GM06990 (cell line): ENCODE data around the gene HECW1.
"Not testable (repeated sequence)": the region's sequence is repeated elsewhere in the genome, so short reads cannot be mapped to it uniquely, and the experiment has no call there.

Experiments used
- DNase-seq: peaks from one replicate; pipeline ENCODE4 v3.0.0-alpha.2; 2011; ENCODE audit not compliant: insufficient read length; ENCODE audit errors: extremely low read depth
- H3K27me3 ChIP-seq: replicated peaks from 2 replicates; pipeline ENCODE4 v1.6.0; 2011; ENCODE audit warnings: low read length; ENCODE audit not compliant: control insufficient read depth, insufficient read depth
- H3K36me3 ChIP-seq: 2 replicates; pipeline ENCODE4 v1.5.1; 2011; ENCODE audit warnings: low read length; ENCODE audit not compliant: control insufficient read depth, insufficient read depth
- H3K4me3 ChIP-seq: replicated peaks from 2 replicates; pipeline ENCODE4 v1.5.1; 2011; ENCODE audit warnings: low read depth, mild to moderate bottlenecking, control low read depth, low read length
- CTCF ChIP-seq: IDR thresholded peaks from 2 replicates; pipeline ENCODE4 v1.5.1; 2011; ENCODE audit warnings: low read length, control low read depth, mild to moderate bottlenecking, inconsistent platforms; ENCODE audit not compliant: insufficient read depth, poor library complexity, severe bottlenecking

The HECW1 gene

GRCh38 chr7:43590862-43591557, 478.6 kb downstream of the HECW1 start:
- peak; percentile 64 for DNase-seq
- Histone ChIP-seq H3K27me3 (no peaks in the 10 kb centered on the region), H3K4me3 (peak overlapping the region; percentile 30), H3K36me3 (no peaks in the 10 kb centered on the region)
- no peak for TF ChIP-seq CTCF

GRCh38 chr7:43591558-43592180, 479.2 kb downstream of the HECW1 start:
- peak; percentile 44 for DNase-seq
- Histone ChIP-seq H3K27me3 (no peaks in the 10 kb centered on the region), H3K36me3 (no peaks in the 10 kb centered on the region), H3K4me3 (peak overlapping the region; percentile 30)
- TF ChIP-seq CTCF, result no peak

GRCh38 chr7:43592326-43592725, 479.9 kb downstream of the HECW1 start:
- H3K27me3 ChIP-seq, result no peaks in the 10 kb centered on the region
- TF ChIP-seq CTCF, result no peak
- no peak overlapping the region; the same call in 1 of the 2 replicates for H3K4me3 ChIP-seq
- DNase-seq, result no peak
- H3K36me3 ChIP-seq, result no peaks in the 10 kb centered on the region; the same call in 1 of the 2 replicates

DNA sequence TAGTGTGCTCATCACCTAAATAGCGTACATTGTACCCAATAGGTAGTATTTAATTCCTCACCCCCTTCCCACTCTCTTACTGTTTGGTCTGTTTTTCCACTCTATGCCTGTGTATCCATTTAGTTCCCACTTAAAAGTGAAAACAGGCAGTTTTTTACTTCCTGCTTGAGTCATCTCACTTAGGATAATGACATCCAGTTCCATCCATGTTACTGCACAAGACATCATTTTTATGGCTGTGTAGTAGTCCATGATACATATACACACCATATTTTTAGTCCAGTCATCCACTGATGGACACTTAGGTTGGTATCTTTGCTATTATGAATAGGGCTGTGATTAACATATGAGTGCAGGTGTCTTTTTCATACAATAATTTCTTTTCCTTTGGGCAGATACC, 480.6 kb downstream of the HECW1 start:
- no peak for DNase-seq
- TF ChIP-seq CTCF, result no peak
- Histone ChIP-seq H3K4me3 (no peak overlapping the region), H3K36me3 (no peaks in the 10 kb centered on the region; the same call in 1 of the 2 replicates), H3K27me3 (no peaks in the 10 kb centered on the region)

GRCh38 chr7:43594020-43594419, 481.6 kb downstream of the HECW1 start:
- Histone ChIP-seq H3K36me3 (no peaks in the 10 kb centered on the region; the same call in none of the 2 replicates), H3K4me3 (no peak overlapping the region), H3K27me3 (no peaks in the 10 kb centered on the region)
- no peak for TF ChIP-seq CTCF
- DNase-seq, result no peak

DNA sequence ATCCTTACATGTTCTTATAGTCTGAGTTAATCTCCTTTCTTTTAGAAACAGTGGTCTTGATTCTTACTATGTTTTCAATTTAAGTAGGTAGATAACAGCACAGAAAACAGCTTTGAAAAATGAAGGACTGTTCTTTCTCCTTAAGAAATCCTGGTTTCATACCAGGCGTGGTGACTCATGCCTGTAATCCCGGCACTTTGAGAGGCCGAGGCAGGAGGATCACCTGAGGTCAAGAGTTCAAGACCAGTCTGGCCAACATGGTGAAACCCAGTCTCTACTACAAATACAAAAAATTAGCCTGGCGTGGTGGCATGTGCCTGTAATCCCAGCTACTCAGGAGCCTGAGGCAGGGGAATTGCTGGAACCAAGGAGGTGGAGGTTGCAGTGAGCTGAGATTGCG, 484.0 kb downstream of the HECW1 start:
- not testable (repeated sequence) for H3K36me3 ChIP-seq, H3K4me3 ChIP-seq, DNase-seq, H3K27me3 ChIP-seq
